Skeletal muscle tissue (tissue), 4 donors: Measurements from ENCODE around the gene SLC38A6. TPM values are rescaled to one million over a fixed set of nuclear protein-coding genes. Genes with fewer than 3 reads are reported as not detected.
A peak's percentile ranks its signal among the peaks of the same experiment; 100 is the strongest.

Source experiments
- H3K27ac ChIP-seq: one replicate; pipeline ENCODE4 v1.7.0; 2013; ENCODE audit warnings: mild to moderate bottlenecking, low read depth, low read length, inconsistent platforms
- H3K27me3 ChIP-seq, 3 donors: one replicate each; pipeline ENCODE4 v1.7.0; 2013; ENCODE audit warnings: low read length in 3 of 3; ENCODE audit not compliant: control insufficient read depth in 3 of 3, insufficient read depth in 3 of 3
- H3K36me3 ChIP-seq, 3 donors: one replicate each; pipeline ENCODE4 v1.7.0; 2013; ENCODE audit warnings: low read length in 3 of 3; ENCODE audit not compliant: control insufficient read depth in 3 of 3, insufficient read depth in 3 of 3
- H3K4me1 ChIP-seq, 3 donors: one replicate each; pipeline ENCODE4 v1.7.0; 2013; ENCODE audit warnings: low read length in 3 of 3, mild to moderate bottlenecking in 3 of 3; ENCODE audit not compliant: control insufficient read depth in 3 of 3, insufficient read depth in 3 of 3
- H3K4me3 ChIP-seq, 3 donors: one replicate each; pipeline ENCODE4 v1.7.0; 2013; ENCODE audit warnings: low read length in 3 of 3
- H3K9ac ChIP-seq, 3 donors: one replicate each; pipeline ENCODE4 v1.7.0; 2013; ENCODE audit warnings: low read length in 3 of 3, mild to moderate bottlenecking in 3 of 3, moderate library complexity in 2 of 3, low read depth in 1 of 3
- H3K9me3 ChIP-seq, 3 donors: one replicate each; pipeline ENCODE4 v1.7.0; 2013; ENCODE audit warnings: low read length in 3 of 3; ENCODE audit not compliant: control insufficient read depth in 3 of 3
- total RNA-seq: library from RNA; depleted of rRNA; stranded (reverse); fragments of >200 nt; gene quantifications from one replicate; pipeline ENCODE4 v1.2.3, GENCODE V29; 2014
- donor health status: Osteomylitis.

Gene SLC38A6
- total RNA-seq, 1 donor from 2014 or later = 63.7 TPM

- Histone ChIP-seq H3K9ac (peak overlapping the region in 2 of 3 donors; percentile 28 to 65), H3K4me1 (peaks cover 0 to 7% (median 0%) of the 10 kb centered on the region in 3 donors), H3K9me3 (no peaks in the 10 kb centered on the region), H3K4me3 (peak overlapping the region in 1 of 3 donors; percentile 24), H3K36me3 (no peaks in the 10 kb centered on the region), H3K27ac (no peak overlapping the region), H3K27me3 (no peaks in the 10 kb centered on the region)
Measured at GRCh38 chr14:61019537-61019936, 38.5 kb downstream of the SLC38A6 start.

DNA sequence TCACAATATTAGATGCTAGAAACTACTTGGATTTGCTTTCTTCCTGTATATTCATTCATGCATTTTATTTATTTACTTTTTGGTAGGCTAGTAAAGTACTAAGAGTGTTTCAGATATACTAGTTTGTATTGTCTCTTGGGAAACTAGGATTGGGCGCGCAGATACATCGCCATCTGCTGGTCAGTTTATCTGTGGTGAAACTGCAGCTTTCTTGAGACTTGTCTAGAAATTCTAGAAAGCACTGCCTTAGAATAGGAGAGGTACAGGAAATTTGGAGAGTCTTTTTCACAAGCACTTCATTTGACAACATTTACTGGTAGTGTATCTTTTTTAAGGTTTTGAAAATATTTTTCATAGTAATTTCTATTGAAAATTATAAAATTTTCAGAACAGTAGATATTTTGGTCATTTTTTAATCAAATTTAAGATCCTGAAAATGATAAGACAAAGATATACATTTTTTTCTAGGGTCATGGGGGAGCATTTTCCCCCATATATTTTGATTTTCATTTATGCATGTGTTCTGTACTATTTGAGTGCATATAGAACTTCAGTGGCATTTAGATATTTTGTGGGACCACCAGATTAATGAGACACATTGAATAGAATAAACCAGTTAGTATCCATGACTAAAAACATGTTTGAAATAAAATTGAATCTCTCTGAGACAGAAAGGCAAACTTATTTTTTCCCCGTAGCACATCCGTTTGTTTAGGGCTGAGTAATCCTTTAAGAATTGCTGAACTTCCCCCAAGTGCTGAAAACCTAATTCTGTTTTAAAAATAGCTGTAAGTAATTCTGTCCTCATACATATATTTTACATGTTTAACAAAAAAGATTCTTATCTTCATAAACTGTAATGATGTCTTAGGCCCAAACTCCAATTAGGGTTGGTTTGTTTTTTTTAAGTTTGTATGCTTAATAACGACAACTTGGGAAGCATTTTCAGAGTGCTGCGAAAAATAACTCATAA lies 44.5 kb downstream of the SLC38A6 start:
- Histone ChIP-seq H3K9ac (no peak overlapping the region), H3K27ac (no peak overlapping the region), H3K4me3 (no peak overlapping the region), H3K4me1 (peaks cover 0 to 5% (median 0%) of the 10 kb centered on the region in 3 donors), H3K36me3 (no peaks in the 10 kb centered on the region), H3K9me3 (no peaks in the 10 kb centered on the region), H3K27me3 (no peaks in the 10 kb centered on the region)

- Histone ChIP-seq H3K9me3 (no peaks in the 10 kb centered on the region), H3K27ac (no peak overlapping the region), H3K27me3 (no peaks in the 10 kb centered on the region), H3K4me1 (peaks cover 0 to 5% (median 0%) of the 10 kb centered on the region in 3 donors), H3K36me3 (no peaks in the 10 kb centered on the region), H3K4me3 (no peak overlapping the region), H3K9ac (no peak overlapping the region)
Measured at GRCh38 chr14:61026526-61026925, 45.5 kb downstream of the SLC38A6 start.

GRCh38 chr14:61031026-61031425 lies 50.0 kb downstream of the SLC38A6 start:
- H3K9me3 ChIP-seq = no peaks in the 10 kb centered on the region
- peaks cover 0 to 11% (median 0%) of the 10 kb centered on the region in 3 donors for H3K4me1 ChIP-seq
- no peak overlapping the region for H3K4me3 ChIP-seq
- no peaks in the 10 kb centered on the region for H3K36me3 ChIP-seq
- no peak overlapping the region for H3K27ac ChIP-seq
- H3K9ac ChIP-seq = no peak overlapping the region
- no peaks in the 10 kb centered on the region for H3K27me3 ChIP-seq

- Histone ChIP-seq H3K9ac (no peak overlapping the region), H3K9me3 (no peaks in the 10 kb centered on the region), H3K36me3 (peaks cover 0 to 2% (median 0%) of the 10 kb centered on the region in 3 donors), H3K4me3 (no peak overlapping the region), H3K27ac (no peak overlapping the region), H3K4me1 (peaks cover 0 to 9% (median 0%) of the 10 kb centered on the region in 3 donors), H3K27me3 (no peaks in the 10 kb centered on the region)
Measured at GRCh38 chr14:61033054-61033453, 52.0 kb downstream of the SLC38A6 start.

DNA sequence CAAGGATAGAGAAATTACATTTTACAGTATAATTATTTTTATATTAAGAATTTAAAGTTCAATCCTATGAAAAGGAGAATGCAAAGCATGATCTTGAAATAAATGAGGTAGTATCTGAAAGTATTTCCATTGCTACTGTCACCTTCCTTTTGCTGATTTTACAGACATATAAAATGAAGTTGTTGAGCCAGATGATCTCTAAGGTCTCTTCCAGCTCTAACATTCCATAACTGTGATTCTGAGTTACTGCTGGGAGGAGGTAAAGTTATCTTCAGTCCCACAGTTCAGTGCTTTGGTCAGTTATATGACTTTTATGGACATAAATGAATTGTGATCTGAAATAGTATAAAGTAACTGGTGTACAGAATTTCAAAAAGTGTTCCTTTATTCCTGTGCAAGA lies 52.8 kb downstream of the SLC38A6 start:
- peaks cover 0 to 2% (median 0%) of the 10 kb centered on the region in 3 donors for H3K36me3 ChIP-seq
- no peaks in the 10 kb centered on the region for H3K9me3 ChIP-seq
- H3K4me3 ChIP-seq = no peak overlapping the region
- peak overlapping the region in 1 of 3 donors; percentile 15 for H3K9ac ChIP-seq
- H3K27me3 ChIP-seq = no peaks in the 10 kb centered on the region
- no peak overlapping the region for H3K27ac ChIP-seq
- H3K4me1 ChIP-seq = peaks cover 0 to 9% (median 0%) of the 10 kb centered on the region in 3 donors

- Histone ChIP-seq H3K9me3 (no peaks in the 10 kb centered on the region), H3K4me1 (peaks cover 0 to 9% (median 0%) of the 10 kb centered on the region in 3 donors), H3K36me3 (peaks cover 0 to 2% (median 0%) of the 10 kb centered on the region in 3 donors)
Measured at GRCh38 chr14:61034416-61035120, 53.5 kb downstream of the SLC38A6 start.

DNA sequence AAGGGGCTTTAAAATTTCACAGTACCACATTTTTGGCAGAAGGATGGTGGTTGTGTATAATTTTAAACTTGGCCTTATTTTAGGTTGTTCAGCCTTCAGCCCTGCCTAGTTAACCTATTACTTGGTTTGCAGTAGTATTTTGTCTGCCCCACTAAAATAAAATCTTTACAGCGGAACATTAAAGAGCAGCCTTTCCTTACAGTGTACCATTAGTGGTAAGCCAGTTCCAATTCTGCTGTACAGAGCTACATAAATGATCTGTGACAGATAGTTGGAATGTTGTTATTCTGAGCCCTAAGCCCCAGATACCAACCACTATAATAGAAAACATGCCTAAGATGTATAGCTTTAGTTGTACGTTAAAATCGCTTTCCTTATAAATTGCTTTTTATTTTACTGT lies 56.2 kb downstream of the SLC38A6 start:
- Histone ChIP-seq H3K4me1 (peaks cover 0 to 9% (median 0%) of the 10 kb centered on the region in 3 donors), H3K9ac (no peak overlapping the region), H3K27ac (no peak overlapping the region), H3K4me3 (no peak overlapping the region), H3K9me3 (no peaks in the 10 kb centered on the region), H3K27me3 (no peaks in the 10 kb centered on the region), H3K36me3 (peaks cover 0 to 2% (median 0%) of the 10 kb centered on the region in 3 donors)

More at GRCh38 chr14:61034416-61035120, 53.5 kb downstream of the SLC38A6 start:
- Histone ChIP-seq H3K27me3 (no peaks in the 10 kb centered on the region), H3K4me3 (no peak overlapping the region), H3K9ac (no peak overlapping the region), H3K27ac (no peak overlapping the region)

DNA sequence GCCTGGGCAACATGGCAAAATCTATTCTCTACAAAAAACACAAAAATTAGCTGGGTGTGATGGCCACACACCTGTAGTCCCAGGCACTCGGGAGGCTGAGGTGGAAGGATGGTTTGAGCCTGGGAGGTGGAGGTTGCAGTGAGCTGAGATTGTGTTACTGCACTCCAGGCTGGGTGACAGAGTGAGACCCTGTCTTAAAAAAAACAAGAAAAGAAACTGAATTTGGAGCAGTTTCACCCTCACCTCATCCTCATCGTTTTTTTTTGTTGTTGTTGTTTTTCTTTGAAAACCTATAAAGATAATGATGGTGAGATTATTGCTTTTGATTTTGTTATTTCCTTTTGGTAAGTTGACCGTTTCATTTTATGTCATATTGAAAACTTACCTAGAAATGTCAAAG lies 60.7 kb downstream of the SLC38A6 start:
- no peak overlapping the region for H3K9ac ChIP-seq
- H3K27ac ChIP-seq = no peak overlapping the region
- H3K36me3 ChIP-seq = peaks cover 0 to 2% (median 0%) of the 10 kb centered on the region in 3 donors
- H3K4me1 ChIP-seq = no peaks in the 10 kb centered on the region
- H3K9me3 ChIP-seq = no peaks in the 10 kb centered on the region
- no peak overlapping the region for H3K4me3 ChIP-seq
- H3K27me3 ChIP-seq = no peaks in the 10 kb centered on the region
